ENCODE results near the gene SPTA1.
A peak's percentile ranks its signal among the peaks of the same experiment; 100 is the strongest.
"Not testable (repeated sequence)": the region's sequence is repeated elsewhere in the genome, so short reads cannot be mapped to it uniquely, and the experiment has no call there.

SPTA1 gene

DNA sequence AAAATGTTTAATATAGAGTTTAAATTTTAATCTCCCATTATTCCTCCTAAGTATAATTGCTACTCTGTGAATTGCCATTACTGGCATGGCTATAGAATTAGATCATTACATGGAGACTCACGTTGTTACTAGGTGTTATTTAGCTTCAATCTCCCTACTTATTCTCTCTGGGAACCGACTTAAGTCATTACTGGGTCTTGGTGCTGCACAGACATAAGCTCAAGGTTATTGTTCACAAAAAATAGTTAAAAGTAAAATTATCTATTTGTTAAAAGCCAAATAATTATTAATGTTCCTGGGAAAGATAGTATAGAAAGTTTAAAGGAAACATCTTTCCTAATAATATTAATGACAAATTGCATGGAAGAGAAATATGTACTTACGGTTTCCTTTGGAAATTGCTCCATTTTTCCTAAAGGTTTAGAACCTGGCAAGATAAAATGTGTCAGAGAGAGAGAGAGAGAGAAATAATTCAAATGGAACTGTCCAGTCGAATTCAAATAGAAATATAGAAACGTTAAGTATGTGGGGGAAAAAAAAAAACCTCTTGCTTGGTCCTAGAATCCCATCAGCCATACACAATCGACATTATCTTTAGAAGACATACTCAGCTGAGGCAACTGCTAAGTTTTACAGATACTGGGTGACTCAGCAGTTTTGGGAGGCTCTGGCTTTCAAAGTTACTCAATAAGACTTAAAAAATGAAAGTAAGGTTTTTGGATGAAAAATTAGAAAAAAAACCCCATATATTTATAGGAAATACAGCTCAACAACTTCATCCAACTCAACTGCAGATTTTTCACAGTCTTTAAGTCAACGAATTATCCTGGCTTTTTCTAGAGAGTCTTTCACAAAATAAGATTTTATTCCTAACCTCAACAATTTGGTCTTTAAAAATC, at the start of gene SPTA1:
SPTA1 (minus strand) TSS at position 605 of the 899 bp plus-strand sequence; CDS start at position 407, 198 bp downstream.
- DNase-seq (ENCODE audit: low spot score), result peak; percentile 97

DNA sequence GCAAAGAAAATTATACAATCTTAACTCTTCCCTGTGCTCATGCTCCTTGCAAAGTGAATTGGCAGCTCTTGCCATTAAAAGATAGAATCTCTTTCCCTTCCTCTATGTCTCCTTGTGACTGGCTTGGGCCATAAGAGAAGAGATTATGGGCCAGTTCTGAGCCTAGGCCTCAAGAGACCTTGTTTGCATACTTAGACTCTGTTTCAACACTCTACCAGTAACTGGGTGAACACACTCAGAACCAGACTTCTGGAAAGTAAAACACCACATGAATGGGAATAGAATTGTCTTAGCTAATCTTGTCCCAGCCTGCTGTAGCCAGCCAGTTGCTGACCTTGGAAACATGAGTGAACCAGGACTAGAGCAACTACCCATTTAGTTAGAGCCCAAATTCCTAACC, 49.3 kb upstream of the SPTA1 start:
- no peak for DNase-seq (ENCODE audit: low spot score)

DNA sequence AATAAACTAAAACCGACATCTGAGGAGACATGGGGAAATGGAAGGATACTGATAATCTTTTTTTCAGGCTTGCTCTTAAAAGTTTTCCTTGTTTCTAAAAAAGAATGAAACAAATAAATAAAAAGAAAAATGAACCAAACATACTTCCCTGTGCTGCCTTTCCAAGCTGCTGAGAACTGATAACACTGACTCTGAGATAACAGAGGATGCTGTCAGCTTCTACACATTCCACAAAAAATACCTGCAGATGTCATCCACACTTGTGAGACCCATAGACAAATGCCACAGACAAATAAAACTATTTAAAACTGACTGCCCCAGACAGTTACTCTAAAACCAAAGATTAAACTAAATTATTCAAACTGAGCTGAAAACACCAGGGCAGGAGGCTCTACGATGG, 46.0 kb upstream of the SPTA1 start:
- DNase-seq (ENCODE audit: low spot score), result peak; percentile 53

DNA sequence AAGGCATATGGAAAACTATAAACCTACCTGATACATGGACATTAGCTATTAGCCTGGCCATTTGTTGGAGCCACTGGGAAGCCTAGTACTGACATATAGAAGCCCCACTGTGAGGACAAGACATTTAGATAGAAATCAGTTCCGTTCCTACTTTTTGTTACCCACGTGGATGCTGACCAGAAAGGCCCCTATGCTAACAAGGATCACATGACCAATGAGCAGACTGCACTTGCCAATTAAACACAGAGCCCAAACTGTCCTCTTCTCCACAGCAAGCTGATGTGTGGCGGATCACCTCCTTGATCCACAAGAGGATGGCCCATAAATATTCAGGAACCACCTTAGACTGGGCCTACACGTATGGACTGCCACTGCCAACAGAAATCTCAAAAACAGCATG, 45.2 kb upstream of the SPTA1 start:
- DNase-seq (ENCODE audit: low spot score), result no peak

DNA sequence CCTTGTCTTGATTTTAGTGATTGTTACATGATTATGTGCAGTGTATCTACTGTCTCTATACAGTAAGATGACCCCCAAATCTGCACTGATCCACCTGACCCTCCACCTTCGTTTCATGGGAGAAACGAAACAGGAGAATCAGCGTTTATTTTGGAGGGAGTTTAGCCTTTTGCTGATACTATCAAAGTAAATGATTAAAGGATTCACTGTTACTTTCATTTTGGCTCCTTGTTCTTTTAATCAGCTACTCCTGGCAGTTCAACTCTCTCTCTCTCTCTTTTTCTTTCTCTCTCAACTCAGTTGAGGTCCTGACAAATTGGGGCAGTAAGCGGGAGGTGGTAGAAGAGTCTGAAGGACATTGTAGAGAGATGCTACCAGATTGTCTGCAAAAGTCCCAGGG, 43.9 kb upstream of the SPTA1 start:
- no peak for DNase-seq (ENCODE audit: low spot score)

DNA sequence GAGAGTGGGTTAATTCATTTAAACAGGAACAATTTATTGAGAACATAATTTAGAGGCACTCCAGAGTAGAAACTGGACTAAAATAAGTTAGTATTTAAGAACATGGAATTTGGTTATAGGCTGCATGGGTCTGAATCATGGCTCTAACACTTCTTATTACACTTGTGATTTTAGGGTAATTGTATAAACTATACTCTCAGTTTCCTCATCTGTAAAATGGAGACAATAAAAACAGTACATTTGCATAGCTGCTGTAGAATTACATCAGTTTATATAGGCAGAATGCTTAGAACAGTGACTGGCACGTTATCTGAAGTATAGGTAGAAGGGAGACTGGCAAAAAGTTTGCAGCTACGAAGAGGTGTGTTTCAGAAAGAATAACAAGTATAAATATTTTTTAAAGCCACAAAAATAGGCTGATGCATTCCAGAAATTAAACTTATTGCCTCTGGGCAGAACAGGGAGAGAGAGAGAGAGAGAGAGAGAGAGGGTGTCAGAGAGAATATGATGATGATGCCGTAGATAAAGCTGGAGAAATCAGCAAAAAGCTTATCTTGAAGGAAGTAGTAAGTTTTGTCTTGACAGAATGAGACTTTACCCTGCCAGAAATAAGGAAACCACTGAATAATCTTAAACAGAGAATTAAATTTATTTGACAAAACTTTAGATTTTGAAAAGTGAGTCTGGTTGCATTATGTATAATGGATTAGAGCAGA, 42.2 kb upstream of the SPTA1 start:
- DNase-seq (ENCODE audit: low spot score), result no peak

DNA sequence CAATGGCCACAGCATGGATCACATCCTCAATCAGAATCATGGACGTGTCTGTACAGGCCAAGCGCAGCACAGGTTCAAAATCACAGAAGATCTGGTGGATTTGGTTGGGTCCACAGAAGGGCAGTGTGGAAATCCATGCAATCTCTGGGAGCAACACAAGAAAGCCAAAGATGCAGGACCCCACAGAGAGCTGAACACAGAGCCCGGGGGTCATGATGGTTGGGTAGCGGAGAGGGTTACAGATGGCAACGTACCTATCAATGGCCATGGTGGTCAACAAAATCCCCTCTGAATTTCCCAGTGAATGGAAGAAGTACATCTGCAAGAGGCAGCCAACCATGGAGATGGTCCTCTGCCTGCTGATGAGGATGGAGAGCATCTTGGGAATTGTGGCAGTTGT, 37.9 kb upstream of the SPTA1 start:
- DNase-seq (ENCODE audit: low spot score), result no peak

DNA sequence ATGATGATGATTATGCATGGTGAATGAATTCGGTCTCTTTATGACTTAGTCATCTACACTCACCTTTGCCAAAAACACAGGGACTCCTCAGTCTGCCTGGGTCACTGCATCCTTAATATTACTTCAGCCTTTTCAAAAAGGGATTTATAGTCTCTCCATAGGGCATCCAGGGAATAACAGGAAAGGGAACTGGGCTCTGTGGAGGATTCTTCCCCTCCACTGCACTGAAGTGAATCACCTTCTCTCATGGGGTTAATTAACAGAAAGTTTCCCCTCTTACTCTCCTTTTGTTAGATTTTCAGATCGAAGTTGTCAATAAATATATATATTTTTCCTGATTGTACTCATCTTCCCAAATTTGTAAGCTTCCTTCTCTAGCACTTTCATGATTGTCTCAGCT, 34.1 kb upstream of the SPTA1 start, which contains the start of gene OR6K3:
OR6K3 (minus strand) TSS at position 101 of the 400 bp plus-strand sequence. CDS start 2,605 bp downstream, outside the sequence.
- DNase-seq (ENCODE audit: low spot score), result no peak

DNA sequence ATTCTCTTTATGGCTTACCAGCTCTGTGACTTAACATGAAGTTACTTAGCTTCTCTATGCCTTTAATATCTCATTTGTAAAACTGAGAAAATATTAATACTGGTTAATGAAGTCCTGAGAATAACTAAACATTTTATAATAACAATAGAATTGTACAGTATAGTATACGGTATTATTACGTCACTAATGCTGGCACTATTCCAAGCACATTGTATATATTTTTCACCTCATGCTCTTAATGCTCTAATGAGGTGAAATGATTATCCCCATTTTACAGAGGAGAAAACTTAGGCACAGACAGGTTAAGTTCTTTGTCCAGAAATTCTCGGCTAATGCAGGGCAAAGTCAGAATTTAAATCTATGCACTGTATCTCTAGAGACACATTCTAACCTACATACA, 33.1 kb upstream of the SPTA1 start:
- DNase-seq (ENCODE audit: low spot score), result no peak

DNA sequence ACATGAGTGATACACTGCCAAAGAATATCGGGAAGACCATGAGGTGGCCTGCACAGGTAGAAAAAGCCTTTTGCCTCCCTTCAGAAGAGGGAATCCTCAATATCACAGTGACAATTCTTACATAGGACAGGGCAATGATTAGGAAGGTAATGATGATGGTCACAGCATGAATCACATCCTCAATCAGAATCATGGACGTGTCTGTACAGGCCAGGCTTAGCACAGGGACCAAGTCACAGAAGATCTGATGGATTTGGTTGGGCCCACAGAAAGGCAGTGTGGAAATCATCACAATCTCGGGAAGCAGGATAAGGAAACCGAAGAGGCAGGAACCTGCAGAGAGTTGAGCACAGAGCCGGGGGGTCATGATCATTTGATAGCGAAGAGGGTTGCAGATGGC, 30.8 kb upstream of the SPTA1 start:
- DNase-seq (ENCODE audit: low spot score), result no peak

DNA sequence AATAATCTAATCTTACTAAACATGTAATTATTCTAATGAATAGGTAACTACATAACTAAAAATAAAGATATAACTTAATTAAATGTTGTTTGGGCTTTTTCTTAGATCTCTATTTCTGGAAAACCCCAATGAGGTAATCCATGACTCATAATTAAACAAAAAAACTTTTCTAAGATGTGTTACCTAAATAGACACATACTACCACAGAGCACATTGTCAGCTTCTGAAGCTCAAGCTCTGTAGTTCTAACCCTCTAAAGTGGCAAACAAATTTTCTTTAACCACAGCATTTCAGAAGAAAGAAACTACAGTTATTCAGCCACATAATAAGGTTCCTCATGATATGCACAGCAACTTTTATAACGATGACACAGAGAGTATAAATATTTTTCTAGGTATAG, 29.8 kb upstream of the SPTA1 start:
- no peak for DNase-seq (ENCODE audit: low spot score)

DNA sequence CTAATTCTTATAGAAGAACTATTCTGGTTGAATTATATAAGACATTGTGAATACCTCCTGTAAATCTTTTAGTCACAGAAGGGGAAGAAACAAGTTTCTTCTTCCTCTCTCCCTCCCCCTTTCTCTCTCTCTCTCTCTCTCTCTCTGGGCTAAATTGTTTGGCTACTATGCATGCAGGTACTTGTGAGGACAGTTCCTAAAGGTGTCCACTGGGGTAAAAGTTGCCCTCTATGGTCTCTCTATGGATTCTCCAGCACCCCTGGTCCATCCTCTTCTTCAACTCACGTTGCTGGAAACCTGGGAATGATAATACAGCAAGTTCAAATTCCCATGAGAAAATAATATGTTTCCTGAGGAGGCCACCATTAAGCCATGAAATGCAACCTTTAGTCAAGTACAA, 28.2 kb upstream of the SPTA1 start:
- no peak for DNase-seq (ENCODE audit: low spot score)

DNA sequence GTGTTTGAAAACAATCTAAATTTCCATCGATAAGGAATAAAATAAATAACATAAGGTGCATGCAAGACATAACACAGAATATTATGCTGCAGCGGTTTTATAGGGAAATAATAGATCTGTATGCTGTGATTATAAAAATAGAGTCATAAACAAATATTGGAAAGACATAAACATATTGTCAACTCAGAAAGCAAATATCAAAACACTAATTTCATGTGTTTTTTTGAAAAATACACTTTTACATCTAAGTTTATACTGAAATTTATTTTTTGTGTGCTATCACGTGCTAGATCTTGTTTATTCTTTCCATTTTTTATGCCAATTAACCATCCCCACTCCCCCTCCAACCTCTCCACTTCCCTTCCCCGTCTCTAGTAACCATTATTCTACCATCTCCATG, 24.6 kb upstream of the SPTA1 start:
- DNase-seq (ENCODE audit: low spot score), result no peak

DNA sequence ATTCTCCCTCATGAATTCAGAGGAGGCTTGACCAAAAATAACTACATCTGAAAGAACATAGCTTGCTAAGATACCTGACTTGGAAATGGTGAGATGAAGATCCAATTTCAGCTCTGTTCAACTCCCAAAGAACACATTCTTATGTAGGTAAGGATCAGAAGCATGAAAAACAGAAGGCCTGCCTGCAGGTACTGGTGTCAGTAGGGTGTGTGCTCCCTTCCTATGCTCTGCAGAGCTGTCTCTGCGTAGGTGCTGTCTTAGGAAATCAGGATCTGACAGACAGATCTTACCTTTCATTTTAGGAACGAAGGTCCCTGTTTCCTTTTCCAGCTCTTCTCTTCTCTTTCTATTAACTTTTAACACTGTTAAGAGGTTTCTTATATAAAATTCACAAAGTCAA, 19.6 kb upstream of the SPTA1 start:
- DNase-seq (ENCODE audit: low spot score), result no peak

DNA sequence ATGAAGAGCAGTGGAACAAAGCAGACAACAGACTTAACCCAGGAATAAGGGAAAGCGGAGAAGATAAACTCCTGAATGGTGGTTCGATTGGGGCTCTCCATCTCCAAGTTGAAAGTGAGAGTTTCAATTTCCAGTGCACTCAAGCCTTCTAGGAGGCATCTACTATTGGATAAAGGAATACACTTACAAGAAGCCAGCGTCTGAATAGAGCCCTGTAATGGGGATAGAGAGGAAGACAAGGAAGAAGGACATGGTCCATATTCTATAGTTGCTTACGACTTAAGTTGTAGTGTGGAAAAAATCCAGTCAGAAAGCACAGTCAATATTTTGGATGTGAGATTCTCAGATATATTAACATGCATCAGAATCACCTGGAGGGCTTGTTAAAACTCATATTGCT, 14.0 kb upstream of the SPTA1 start, which contains the start of gene OR6K2:
OR6K2 (minus strand) TSS at position 101 of the 400 bp plus-strand sequence; CDS start at position 101, 0 bp downstream.
- no peak for DNase-seq (ENCODE audit: low spot score)

DNA sequence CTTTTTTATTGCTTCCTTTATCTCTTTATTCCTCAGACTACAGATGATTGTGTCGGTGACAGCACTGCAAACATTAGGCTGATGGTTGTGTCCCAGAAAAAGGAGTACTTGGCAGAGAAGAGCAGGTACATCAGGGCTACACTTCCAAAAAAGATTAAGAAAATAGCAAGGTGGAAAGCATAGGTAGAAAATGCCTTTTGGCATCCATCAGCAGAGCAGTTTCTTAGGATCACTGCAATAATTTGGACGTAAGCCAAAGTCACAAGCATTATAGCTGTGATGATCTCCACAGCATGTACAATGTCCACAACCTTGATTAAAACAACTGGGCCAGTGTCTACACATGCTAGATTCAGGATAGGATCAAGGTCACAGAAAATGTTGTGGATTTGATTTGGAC, 8.1 kb upstream of the SPTA1 start:
- peak; percentile 56 for DNase-seq (ENCODE audit: low spot score)

DNA sequence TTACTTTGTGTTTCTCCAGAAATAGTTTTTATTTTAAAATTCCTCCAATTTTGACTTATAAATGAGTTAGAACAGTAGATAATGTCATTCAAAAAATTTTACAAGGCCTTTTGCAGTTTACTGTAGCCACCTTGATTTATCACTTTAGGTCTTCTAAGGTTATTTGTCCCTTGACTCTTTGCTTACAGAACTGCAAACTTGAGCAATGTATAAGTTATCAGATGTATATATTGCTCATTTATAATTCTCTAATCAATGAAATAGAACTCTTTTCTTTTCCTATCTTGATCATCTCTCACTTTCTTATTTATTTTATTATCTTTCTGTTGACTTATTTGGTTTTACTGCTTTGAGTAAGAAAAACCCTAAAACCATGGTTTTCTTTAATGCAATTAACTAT, 5.8 kb upstream of the SPTA1 start:
- DNase-seq (ENCODE audit: low spot score), result peak; percentile 54

DNA sequence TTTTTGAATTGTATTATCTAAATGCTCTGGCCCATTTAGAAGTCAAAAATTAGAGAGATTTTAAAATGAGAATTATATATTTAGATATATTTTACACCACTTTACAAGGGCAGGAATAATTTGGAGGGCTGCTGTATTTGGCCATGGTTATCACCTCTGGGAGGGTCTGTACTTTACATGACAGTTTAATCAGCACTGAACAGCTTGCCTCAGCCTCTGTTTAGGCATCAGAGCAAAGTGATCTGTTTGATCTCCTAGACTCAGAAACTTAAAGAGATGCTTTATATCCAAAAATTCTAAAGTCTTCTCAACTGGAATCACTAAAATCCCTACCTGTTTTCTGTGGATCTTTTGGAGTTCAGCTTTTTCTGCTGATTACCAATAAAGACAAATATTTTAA, 5.4 kb upstream of the SPTA1 start:
- peak; percentile 91 for DNase-seq (ENCODE audit: low spot score)

DNA sequence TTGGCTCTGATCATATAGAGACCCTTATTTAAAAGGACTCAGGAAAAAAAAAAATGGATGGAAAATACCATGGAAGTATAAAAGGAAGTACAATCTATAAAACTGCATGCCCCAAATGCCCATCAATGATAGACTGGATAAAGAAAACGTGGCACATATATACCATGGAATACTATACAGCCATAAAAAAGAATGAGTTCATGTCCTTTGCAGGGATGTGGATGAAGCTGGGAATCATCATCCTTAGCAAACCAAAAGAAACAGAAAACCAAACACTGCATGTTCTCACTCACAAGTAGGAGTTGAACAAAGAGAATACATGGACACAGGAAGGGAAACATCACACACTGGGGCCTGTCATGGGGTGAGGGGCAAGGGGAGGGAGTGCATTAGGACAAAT, 4.6 kb upstream of the SPTA1 start:
- DNase-seq (ENCODE audit: low spot score), result peak; percentile 10

DNA sequence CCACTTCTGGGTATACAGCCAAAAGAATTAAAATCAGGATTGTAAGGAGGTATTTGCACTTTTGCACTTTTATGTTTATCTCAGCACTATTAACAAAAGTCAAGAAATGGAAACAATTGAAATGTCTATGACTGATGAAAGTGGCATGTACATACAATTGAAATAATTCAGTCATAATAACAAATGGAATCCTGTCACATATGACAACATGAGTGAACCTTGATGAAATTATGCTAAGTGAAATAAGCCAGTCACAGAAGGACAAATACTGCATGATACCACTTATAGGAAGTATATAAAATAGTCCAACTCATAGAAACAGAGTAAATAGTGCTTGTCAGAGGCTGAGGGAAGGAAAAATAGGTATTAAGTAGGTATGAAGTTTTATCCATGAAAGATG, 3.4 kb upstream of the SPTA1 start:
- peak; percentile 36 for DNase-seq (ENCODE audit: low spot score)

DNA sequence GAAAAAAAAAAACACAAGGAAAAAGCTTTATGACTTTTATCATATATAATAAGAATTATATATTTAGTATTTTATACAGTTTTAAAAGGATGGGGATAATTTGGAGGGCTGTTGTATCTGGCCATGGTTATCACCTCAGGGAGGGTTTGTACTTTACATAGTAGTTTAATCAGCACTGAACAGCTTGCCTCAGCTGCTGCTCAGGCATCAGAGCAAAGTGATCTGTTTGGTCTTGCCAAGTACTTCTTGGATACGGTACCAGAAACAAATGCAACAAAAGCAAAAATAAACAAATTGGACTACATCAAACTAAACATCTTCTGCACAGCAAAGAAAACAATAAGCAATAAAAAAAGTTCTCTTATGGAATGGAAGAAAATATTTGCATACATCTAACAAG, 2.6 kb upstream of the SPTA1 start:
- DNase-seq (ENCODE audit: low spot score), result peak; percentile 92

DNA sequence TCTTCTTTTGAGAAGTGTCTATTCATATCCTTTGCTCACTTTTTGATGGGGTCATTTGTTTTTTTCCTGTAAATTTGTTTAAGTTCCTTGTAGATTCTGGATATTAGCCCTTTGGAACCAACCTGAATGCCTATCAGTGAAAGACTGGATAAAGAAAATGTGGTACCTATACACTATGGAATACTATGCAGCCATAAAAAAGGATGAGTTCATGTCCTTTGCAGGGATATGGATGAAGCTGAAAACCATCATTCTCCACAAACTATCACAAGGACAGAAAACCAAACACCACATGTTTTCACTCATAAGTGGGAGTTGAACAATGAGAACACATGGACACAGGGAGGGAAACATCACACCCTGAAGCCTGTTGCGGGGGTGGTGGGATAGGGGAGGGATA, 1.8 kb upstream of the SPTA1 start:
- DNase-seq (ENCODE audit: low spot score), result not testable (repeated sequence)

DNA sequence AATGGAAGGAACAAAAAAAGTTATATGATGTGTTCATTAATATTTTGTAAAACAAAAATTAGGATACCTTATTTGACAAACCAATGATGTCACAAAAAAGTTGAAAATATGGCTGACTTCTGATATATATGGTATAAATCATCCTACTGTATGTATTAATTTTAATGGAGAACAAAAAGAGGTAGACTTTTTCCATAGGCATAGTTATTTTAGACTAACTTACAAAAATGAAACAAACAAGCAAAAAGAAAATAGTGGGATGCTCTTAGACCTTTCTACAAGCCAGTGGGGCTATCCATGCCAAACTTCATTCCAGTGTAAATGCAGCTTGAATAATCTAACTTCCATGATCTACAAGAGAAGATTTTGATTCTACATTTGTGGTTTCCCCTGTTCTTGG, 522 bp upstream of the SPTA1 start:
- DNase-seq (ENCODE audit: low spot score), result peak; percentile 64
